Activated CD8-positive, alpha-beta memory T cell treated with anti-CD3 and anti-CD28 coated beads for 36 hours (primary cell): ENCODE data around the gene ZNHIT2. TPM values are rescaled to one million over a fixed set of nuclear protein-coding genes. Genes with fewer than 3 reads are reported as not detected.
"Not testable (repeated sequence)": the region's sequence is repeated elsewhere in the genome, so short reads cannot be mapped to it uniquely, and the experiment has no call there.

Source experiments
- CTCF ChIA-PET: fragments of 350-600 bp; sonication (Branson Sonifier 250); formaldehyde crosslinking; loops from one replicate; lab custom pipeline; 2021; ENCODE audit warnings: antibody characterized with exemption; lab: Charles Lee
- POLR2A ChIA-PET: fragments of 350-600 bp; sonication (Branson Sonifier 250); formaldehyde crosslinking; loops from one replicate; lab custom pipeline; 2021; ENCODE audit warnings: antibody characterized with exemption; lab: Charles Lee
- total RNA-seq, 2 experiments: library from RNA; stranded (reverse); gene quantifications; one replicate each; pipeline ENCODE4 v1.2.3, GENCODE V29; 2021

Gene ZNHIT2
- total RNA-seq, result 10 to 100 TPM; 16.5 to 18.2 TPM

- ChIA-PET CTCF (interaction anchor here (0.7 to 2.0 kb wide), 14 partner anchors 10 to 234 kb away, joined by 3 to 7 read pairs (median 4); partner anchors contain the start of gene CAPN1), POLR2A (interaction anchor here (0.6 to 2.9 kb wide), 9 partner anchors 11 to 258 kb away, joined by 3 to 15 read pairs (median 3); partner anchors contain the start of genes ARL2, SNX15, SYVN1 and VPS51)
Observed at GRCh38 chr11:65117206-65118096, at the start of gene ZNHIT2. ZNHIT2 (minus strand) TSS chr11:65117701; CDS start chr11:65117653, 48 bp downstream.

- CTCF ChIA-PET, result no interaction called here
- POLR2A ChIA-PET, result no interaction called here
Observed at GRCh38 chr11:65166893-65167292, 49.4 kb upstream of the ZNHIT2 start.

GRCh38 chr11:65165410-65166317 is 48.2 kb upstream of the ZNHIT2 start:
- POLR2A ChIA-PET, result no interaction called here

GRCh38 chr11:65163684-65164083 is 46.2 kb upstream of the ZNHIT2 start:
- POLR2A ChIA-PET, result no interaction called here
- CTCF ChIA-PET, result interaction anchor here (0.5 kb wide), 1 partner anchor 15 kb away, joined by 4 read pairs; no protein-coding TSS in a partner anchor

More at GRCh38 chr11:65165410-65166317, 48.2 kb upstream of the ZNHIT2 start:
- CTCF ChIA-PET, result interaction anchor here (0.7 kb wide), 2 partner anchors 107 to 1650 kb away, joined by 3 to 4 read pairs; partner anchors contain the start of gene NAALADL1

- ChIA-PET CTCF (no interaction called here), POLR2A (no interaction called here)
Observed at GRCh38 chr11:65160643-65161042, 43.1 kb upstream of the ZNHIT2 start.

GRCh38 chr11:65159012-65159411 is 41.5 kb upstream of the ZNHIT2 start:
- ChIA-PET CTCF (no interaction called here), POLR2A (no interaction called here)

GRCh38 chr11:65157336-65157735 is 39.8 kb upstream of the ZNHIT2 start:
- ChIA-PET POLR2A (interaction anchor here (0.6 to 0.7 kb wide), 2 partner anchors 206 to 458 kb away, joined by 3 to 4 read pairs; no protein-coding TSS in a partner anchor), CTCF (interaction anchor here (0.6 to 1.1 kb wide), 2 partner anchors 50 to 612 kb away, joined by 4 to 5 read pairs; no protein-coding TSS in a partner anchor)

- ChIA-PET CTCF (interaction anchor here (1.1 kb wide), 1 partner anchor 51 kb away, joined by 4 read pairs; no protein-coding TSS in a partner anchor), POLR2A (interaction anchor here (0.6 to 0.7 kb wide), 2 partner anchors 206 to 458 kb away, joined by 3 to 4 read pairs; no protein-coding TSS in a partner anchor)
Observed at GRCh38 chr11:65156926-65157325, 39.4 kb upstream of the ZNHIT2 start.

GRCh38 chr11:65156256-65156655 is 38.8 kb upstream of the ZNHIT2 start:
- ChIA-PET CTCF (no interaction called here), POLR2A (no interaction called here)

- CTCF ChIA-PET, result no interaction called here
- POLR2A ChIA-PET, result no interaction called here
Observed at GRCh38 chr11:65152122-65152521, 34.6 kb upstream of the ZNHIT2 start.

- POLR2A ChIA-PET, result no interaction called here
- CTCF ChIA-PET, result no interaction called here
Observed at GRCh38 chr11:65151331-65151899, 33.9 kb upstream of the ZNHIT2 start.

GRCh38 chr11:65150509-65151299 is 33.2 kb upstream of the ZNHIT2 start:
- POLR2A ChIA-PET, result no interaction called here
- CTCF ChIA-PET, result no interaction called here

GRCh38 chr11:65150131-65150508 is 32.6 kb upstream of the ZNHIT2 start:
- POLR2A ChIA-PET, CTCF ChIA-PET: not testable (repeated sequence)

- ChIA-PET POLR2A (no interaction called here), CTCF (interaction anchor here (0.5 to 0.7 kb wide), 4 partner anchors 15 to 320 kb away, joined by 3 to 4 read pairs (median 4); no protein-coding TSS in a partner anchor)
Observed at GRCh38 chr11:65148657-65149056, 31.2 kb upstream of the ZNHIT2 start.

GRCh38 chr11:65147352-65148075 is 30.0 kb upstream of the ZNHIT2 start:
- POLR2A ChIA-PET, result no interaction called here
- CTCF ChIA-PET, result interaction anchor here (0.6 kb wide), 1 partner anchor 380 kb away, joined by 5 read pairs; no protein-coding TSS in a partner anchor

- CTCF ChIA-PET, result no interaction called here
- POLR2A ChIA-PET, result no interaction called here
Observed at GRCh38 chr11:65141896-65142494, 24.5 kb upstream of the ZNHIT2 start.
